Neural progenitor cell (in vitro differentiated cells): ENCODE data around the gene NRGN. TPM values are rescaled to one million over a fixed set of nuclear protein-coding genes. Genes with fewer than 3 reads are reported as not detected.

Source experiments
- DNase-seq: peaks from one replicate; pipeline ENCODE4 v3.0.0-alpha.2; 2016; ENCODE audit warnings: low spot score
- H2AFZ ChIP-seq: fragments of 200-600 bp; sonication (generic); replicated peaks from 2 replicates; pipeline ENCODE4 v1.6.1; 2016; ENCODE audit warnings: antibody characterized with exemption
- H3F3A ChIP-seq: fragments of 200-600 bp; sonication (generic); 2 replicates; pipeline ENCODE4 v1.6.1; 2016; ENCODE audit warnings: antibody characterized with exemption, low read depth
- H3K27ac ChIP-seq: fragments of 200-600 bp; sonication (generic); 2 replicates; pipeline ENCODE4 v1.5.1; 2016; ENCODE audit warnings: mild to moderate bottlenecking
- H3K27me3 ChIP-seq: fragments of 200-600 bp; sonication (generic); 2 replicates; pipeline ENCODE4 v1.6.1; 2016; ENCODE audit warnings: mild to moderate bottlenecking, moderate library complexity
- H3K36me3 ChIP-seq: fragments of 200-600 bp; sonication (generic); 2 replicates; pipeline ENCODE4 v1.5.1; 2016
- H3K4me1 ChIP-seq: fragments of 200-600 bp; sonication (generic); 2 replicates; pipeline ENCODE4 v1.6.1; 2016; ENCODE audit warnings: mixed run types
- H3K4me2 ChIP-seq: fragments of 200-600 bp; sonication (generic); 2 replicates; pipeline ENCODE4 v1.6.1; 2016
- H3K4me3 ChIP-seq: fragments of 200-600 bp; sonication (generic); 2 replicates; pipeline ENCODE4 v1.5.1; 2016
- H3K79me2 ChIP-seq: fragments of 200-600 bp; sonication (generic); 2 replicates; pipeline ENCODE4 v1.6.1; 2016; ENCODE audit warnings: low read depth
- H3K9ac ChIP-seq: fragments of 200-600 bp; sonication (generic); 2 replicates; pipeline ENCODE4 v1.6.1; 2016
- H3K9me3 ChIP-seq: fragments of 200-600 bp; sonication (generic); 2 replicates; pipeline ENCODE4 v1.5.1; 2016; ENCODE audit warnings: low read depth
- H4K20me1 ChIP-seq: fragments of 200-600 bp; sonication (generic); 2 replicates; pipeline ENCODE4 v1.6.1; 2016; ENCODE audit warnings: low read depth
- H3K27ac Mint-ChIP-seq: 3 replicates; pipeline ENCODE4 v1.8.0; 2021; ENCODE audit warnings: mixed read lengths
- H3K27me3 Mint-ChIP-seq: 2 replicates; pipeline ENCODE4 v1.8.0; 2022; ENCODE audit warnings: low read depth, mild to moderate bottlenecking, inconsistent platforms, moderate library complexity, mixed read lengths; ENCODE audit not compliant: insufficient read depth
- H3K36me3 Mint-ChIP-seq: 3 replicates; pipeline ENCODE4 v1.8.0; 2021; ENCODE audit warnings: mixed read lengths
- H3K4me1 Mint-ChIP-seq: 3 replicates; pipeline ENCODE4 v1.8.0; 2021; ENCODE audit warnings: mixed read lengths
- H3K4me3 Mint-ChIP-seq: 3 replicates; pipeline ENCODE4 v1.8.0; 2021; ENCODE audit warnings: mild to moderate bottlenecking, moderate library complexity, mixed read lengths
- H3K9me3 Mint-ChIP-seq: 3 replicates; pipeline ENCODE4 v1.8.0; 2020; ENCODE audit warnings: mixed read lengths
- EZH2 ChIP-seq: fragments of 200-600 bp; sonication (generic); IDR thresholded peaks from 2 replicates; pipeline ENCODE4 v1.6.1; 2017; ENCODE audit warnings: antibody characterized with exemption, mild to moderate bottlenecking, moderate library complexity
- EZH2phosphoT487 ChIP-seq: fragments of 200-600 bp; sonication (generic); IDR thresholded peaks from 2 replicates; pipeline ENCODE4 v1.6.1; 2017; ENCODE audit warnings: antibody characterized with exemption
- total RNA-seq: library from RNA; depleted of rRNA; stranded (reverse); fragments of >200 nt; gene quantifications from 2 replicates; pipeline ENCODE4 v1.2.3, GENCODE V29; 2015; ENCODE audit warnings: low replicate concordance
- TF ChIP-seq, protein P1 (sequence below): fragments of 200-600 bp; sonication (generic); IDR thresholded peaks from 2 replicates; pipeline ENCODE4 v1.5.1; 2017; ENCODE audit warnings: antibody characterized with exemption, mild to moderate bottlenecking

NRGN gene
- total RNA-seq, 1 donor from 2014 or later, result 0.39 TPM

DNA sequence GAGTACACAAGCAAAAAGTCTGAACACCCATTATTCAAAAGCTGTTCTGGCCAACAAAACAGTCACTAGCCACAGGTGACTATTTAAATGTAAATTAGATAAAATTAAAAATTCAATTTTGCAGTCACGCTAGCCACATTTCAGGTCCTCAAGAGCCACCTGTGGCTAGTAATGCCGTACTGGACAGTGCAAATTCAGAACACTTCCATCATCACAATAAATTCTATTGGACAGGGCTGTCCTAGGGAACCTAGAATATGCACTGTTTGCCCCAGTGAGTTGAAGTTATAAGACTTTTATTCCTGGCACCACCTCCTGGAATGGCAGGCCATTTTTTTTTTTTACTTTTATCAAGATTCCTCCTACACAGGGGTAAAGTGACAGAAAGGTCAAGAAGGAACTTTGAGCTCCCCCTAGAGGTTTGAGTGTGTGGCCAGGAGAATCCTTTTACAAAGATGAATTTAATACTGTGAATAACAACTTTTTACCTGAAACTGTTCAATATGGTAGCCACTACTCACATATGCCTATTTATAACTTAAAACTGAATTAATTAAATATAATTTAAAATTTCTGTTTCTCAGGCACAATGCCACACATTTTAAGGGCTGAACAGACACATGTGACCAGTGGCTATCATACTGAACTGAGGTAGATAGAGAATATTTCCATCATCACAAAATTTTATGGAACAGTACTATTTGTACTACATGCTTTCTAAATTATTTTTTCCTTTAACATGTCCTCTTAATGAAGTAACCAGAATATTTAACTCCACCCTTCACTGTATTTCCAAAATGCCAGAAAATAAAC is 53.9 kb downstream of the NRGN start:
- no peaks in the 10 kb centered on the region for H3K27me3 Mint-ChIP-seq
- Histone ChIP-seq H3K4me1 (peaks cover 33% of the 10 kb centered on the region), H3K9ac (no peak overlapping the region), H3F3A (peaks cover 10% of the 10 kb centered on the region), H3K27me3 (no peaks in the 10 kb centered on the region), H3K36me3 (no peaks in the 10 kb centered on the region), H2AFZ (no peak overlapping the region), H4K20me1 (peaks cover 100% of the 10 kb centered on the region), H3K4me3 (no peak overlapping the region), H3K4me2 (no peak overlapping the region), H3K27ac (no peak overlapping the region), H3K79me2 (peaks cover 100% of the 10 kb centered on the region), H3K9me3 (no peaks in the 10 kb centered on the region)
- no peaks in the 10 kb centered on the region for H3K9me3 Mint-ChIP-seq
- H3K4me3 Mint-ChIP-seq, result no peak overlapping the region
- H3K4me1 Mint-ChIP-seq, result peaks cover 39% of the 10 kb centered on the region
- peaks cover 3% of the 10 kb centered on the region for H3K36me3 Mint-ChIP-seq
- TF ChIP-seq EZH2phosphoT487, result no peak
- TF ChIP-seq, protein P1, sequence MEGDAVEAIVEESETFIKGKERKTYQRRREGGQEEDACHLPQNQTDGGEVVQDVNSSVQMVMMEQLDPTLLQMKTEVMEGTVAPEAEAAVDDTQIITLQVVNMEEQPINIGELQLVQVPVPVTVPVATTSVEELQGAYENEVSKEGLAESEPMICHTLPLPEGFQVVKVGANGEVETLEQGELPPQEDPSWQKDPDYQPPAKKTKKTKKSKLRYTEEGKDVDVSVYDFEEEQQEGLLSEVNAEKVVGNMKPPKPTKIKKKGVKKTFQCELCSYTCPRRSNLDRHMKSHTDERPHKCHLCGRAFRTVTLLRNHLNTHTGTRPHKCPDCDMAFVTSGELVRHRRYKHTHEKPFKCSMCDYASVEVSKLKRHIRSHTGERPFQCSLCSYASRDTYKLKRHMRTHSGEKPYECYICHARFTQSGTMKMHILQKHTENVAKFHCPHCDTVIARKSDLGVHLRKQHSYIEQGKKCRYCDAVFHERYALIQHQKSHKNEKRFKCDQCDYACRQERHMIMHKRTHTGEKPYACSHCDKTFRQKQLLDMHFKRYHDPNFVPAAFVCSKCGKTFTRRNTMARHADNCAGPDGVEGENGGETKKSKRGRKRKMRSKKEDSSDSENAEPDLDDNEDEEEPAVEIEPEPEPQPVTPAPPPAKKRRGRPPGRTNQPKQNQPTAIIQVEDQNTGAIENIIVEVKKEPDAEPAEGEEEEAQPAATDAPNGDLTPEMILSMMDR, result peak; percentile 78
- no peak overlapping the region for H3K27ac Mint-ChIP-seq
- peak; percentile 74 for DNase-seq

DNA sequence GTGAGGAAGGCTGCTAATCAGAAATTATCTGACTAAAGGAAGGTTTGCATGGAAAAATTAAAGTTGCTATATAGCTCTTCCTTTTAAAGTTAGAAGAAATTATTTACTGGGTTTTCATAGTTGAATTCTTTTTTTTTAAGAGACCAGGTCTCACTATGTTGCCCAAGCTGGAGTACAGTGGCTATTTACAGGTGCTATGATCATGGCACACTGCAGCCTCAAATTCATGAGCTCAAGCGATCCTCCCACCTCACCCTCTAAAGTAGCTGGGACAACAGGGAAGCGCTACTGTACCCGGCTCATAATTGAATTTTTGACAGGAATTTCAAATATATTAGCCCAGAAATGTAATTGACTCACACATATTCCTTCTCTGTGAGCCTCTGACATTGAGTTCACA is 56.6 kb downstream of the NRGN start:
- Histone ChIP-seq H3F3A (peaks cover 35% of the 10 kb centered on the region), H3K36me3 (no peaks in the 10 kb centered on the region), H3K4me3 (no peak overlapping the region), H3K27me3 (no peaks in the 10 kb centered on the region), H3K27ac (no peak overlapping the region), H3K4me2 (no peak overlapping the region), H3K9me3 (no peaks in the 10 kb centered on the region), H2AFZ (no peak overlapping the region), H3K79me2 (peaks cover 98% of the 10 kb centered on the region), H4K20me1 (peaks cover 79% of the 10 kb centered on the region), H3K4me1 (peaks cover 35% of the 10 kb centered on the region), H3K9ac (no peak overlapping the region)
- Mint-ChIP-seq H3K4me3 (peak overlapping the region; percentile 41), H3K36me3 (peaks cover 2% of the 10 kb centered on the region), H3K27me3 (no peaks in the 10 kb centered on the region), H3K9me3 (no peaks in the 10 kb centered on the region), H3K27ac (no peak overlapping the region), H3K4me1 (peaks cover 49% of the 10 kb centered on the region)
- TF ChIP-seq, protein P1, result no peak
- TF ChIP-seq EZH2phosphoT487, result no peak
- no peak for TF ChIP-seq EZH2
- DNase-seq, result no peak

Other genes starting within 250 kb of the NRGN start
- gene OR8B12, start 196.3 kb upstream of the NRGN start, total RNA-seq, result not detected in 2 replicates
- not detected in 2 replicates for gene OR8A1, start 169.9 kb upstream of the NRGN start, total RNA-seq
- not detected in 2 replicates for gene PANX3, start 128.5 kb upstream of the NRGN start, total RNA-seq
- gene TBRG1, start 117.1 kb upstream of the NRGN start, total RNA-seq, result 18.9 and 20.7 TPM in 2 replicates
- gene SIAE, start 66.2 kb upstream of the NRGN start, total RNA-seq, result 3.6 and 4.9 TPM in 2 replicates
- 53.3 and 67.2 TPM in 2 replicates for gene SPA17, start 66.0 kb upstream of the NRGN start, total RNA-seq
- gene VSIG2, start 12.3 kb downstream of the NRGN start, total RNA-seq, result not detected in 2 replicates
- gene ESAM, start 22.3 kb downstream of the NRGN start, total RNA-seq, result 0.26 and 0.81 TPM in 2 replicates
- gene MSANTD2, start 60.5 kb downstream of the NRGN start, total RNA-seq, result 35.8 and 41.9 TPM in 2 replicates
- gene ROBO3, start 125.5 kb downstream of the NRGN start, total RNA-seq, result 12.6 and 30.7 TPM in 2 replicates
- not detected in 2 replicates for gene ROBO4, start 157.9 kb downstream of the NRGN start, total RNA-seq
- gene HEPN1, start 179.3 kb downstream of the NRGN start, total RNA-seq, result not detected in 2 replicates
- not detected in 2 replicates for gene HEPACAM, start 196.1 kb downstream of the NRGN start, total RNA-seq
- gene CCDC15, start 214.3 kb downstream of the NRGN start, total RNA-seq, result 7.4 and 11.2 TPM in 2 replicates